Activated naive CD4-positive, alpha-beta T cell (primary cell): Measurements from ENCODE around the gene IBA57.
"Not testable (repeated sequence)": the region's sequence is repeated elsewhere in the genome, so short reads cannot be mapped to it uniquely, and the experiment has no call there.

Experiments used
- DNase-seq, 4 experiments: peaks; one replicate each; lab custom pipeline; 2025; lab: John Stamatoyannopoulos, UW

Gene IBA57

DNA sequence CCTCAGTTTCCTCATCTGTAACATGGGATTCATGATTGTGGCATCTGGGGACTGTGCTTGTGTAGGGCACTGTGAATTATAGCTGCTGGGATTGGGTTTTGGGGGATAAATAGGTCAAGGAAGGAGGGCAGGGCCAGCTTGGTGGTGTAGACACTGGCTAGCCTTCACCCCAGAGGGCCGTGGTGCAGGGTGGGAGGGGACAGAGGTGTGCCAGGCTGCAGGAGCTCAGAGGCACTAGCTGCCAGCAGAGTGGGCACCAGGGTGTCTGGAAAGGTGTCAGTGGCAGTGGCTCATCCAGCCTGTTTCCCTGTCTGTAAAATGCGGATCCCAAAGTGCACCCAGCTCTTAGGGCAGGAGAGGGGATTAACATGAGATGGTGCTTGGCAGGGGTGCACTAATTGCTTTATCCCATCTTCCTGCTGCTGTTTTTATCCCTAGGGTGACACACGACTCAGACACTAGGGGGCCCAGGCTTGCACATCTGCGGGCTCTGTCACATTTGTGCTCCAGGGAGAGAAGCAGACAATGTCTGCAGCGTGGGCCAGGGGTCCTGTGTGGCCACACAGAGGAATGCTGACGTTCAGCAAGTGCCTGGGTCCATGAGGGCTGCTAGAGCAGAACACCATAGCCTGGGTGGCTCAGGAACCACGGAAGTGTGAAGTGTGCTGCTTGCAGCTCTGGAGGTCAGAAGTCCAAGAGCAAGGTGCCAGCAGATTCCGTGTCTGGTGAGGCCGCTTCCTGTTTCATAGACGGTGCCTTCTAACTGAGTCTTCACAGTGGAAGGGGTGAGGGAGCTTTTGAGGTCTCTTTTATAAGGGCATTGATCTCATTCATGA is 61.6 kb downstream of the IBA57 start:
- no peak for DNase-seq

DNA sequence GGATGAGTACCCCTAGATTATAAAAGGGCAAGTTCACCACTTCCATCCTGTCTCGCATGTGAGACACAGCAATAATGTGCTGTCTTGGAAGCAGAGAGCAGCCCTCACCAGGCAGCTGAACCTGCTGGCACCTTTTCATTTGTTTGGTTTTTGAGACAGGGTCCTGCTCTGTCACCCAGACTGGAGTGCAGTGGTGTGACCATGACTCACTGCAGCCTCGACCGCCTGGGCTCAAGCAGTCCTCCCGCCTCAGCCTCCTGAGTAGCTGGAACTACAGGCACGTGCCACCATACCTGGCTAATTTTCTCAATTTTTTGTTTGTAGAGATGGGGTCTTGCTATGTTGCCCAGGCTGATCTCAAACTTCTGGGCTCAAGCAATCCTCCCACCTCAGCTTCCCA is 62.5 kb downstream of the IBA57 start:
- not testable (repeated sequence) for DNase-seq

DNA sequence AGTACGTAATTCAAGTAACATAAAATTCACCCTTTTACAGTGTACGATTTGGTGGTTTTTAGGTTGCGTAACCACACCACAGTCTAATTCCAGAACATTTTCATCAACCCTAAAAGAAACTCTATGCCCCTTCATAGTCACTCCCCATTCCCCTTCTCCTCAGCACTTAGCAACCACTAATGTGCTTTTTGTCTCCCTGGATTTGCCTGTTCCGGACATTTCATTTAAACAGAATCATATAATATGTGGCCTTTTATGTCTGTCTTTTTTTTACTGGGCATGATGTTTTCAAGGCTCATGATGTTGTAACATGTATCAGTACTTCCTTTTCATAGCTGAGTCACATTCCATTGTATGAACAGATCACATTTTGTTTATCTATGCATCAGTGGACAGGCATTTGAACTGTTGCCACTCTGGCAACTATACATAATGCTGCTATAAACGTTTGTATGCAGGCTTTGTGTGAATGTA is 63.0 kb downstream of the IBA57 start:
- DNase-seq = no peak

DNA sequence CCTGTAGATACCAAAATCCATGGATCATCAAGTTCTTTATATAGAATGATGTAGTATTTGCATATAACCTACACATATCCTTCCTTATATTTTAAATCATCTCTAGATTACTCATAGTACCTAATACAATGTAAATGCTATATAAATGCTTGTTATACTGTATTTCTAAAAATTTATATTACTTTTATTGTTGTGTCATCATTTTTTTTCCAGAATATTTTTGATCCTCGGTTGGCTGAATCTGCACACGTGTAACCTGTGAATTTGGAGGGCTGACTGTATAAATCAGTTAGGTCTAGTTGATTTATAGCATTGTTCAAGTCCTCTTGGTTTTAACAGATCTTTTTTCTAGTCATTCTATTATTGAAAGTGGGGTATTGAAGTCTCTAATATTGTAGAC is 65.6 kb downstream of the IBA57 start:
- no peak for DNase-seq
